Upper lobe of left lung (tissue), 4 donors: ENCODE results near the gene PIWIL4.

ENCODE experiments used
- CTCF ChIP-seq, 6 experiments: fragments of 450-650 bp in 4 of 6; fragments of 200-600 bp in 2 of 6; sonication (generic) in 2 of 6; IDR thresholded peaks; one replicate each; pipeline ENCODE4 v1.5.1; 2016 to 2019; ENCODE audit warnings: antibody characterized with exemption in 6 of 6
- POLR2A ChIP-seq, 4 donors: fragments of 450-650 bp; IDR thresholded peaks; one replicate each; pipeline ENCODE4 v1.5.1; 2016 to 2017; ENCODE audit warnings: antibody characterized with exemption in 4 of 4, mild to moderate bottlenecking in 2 of 4

DNA sequence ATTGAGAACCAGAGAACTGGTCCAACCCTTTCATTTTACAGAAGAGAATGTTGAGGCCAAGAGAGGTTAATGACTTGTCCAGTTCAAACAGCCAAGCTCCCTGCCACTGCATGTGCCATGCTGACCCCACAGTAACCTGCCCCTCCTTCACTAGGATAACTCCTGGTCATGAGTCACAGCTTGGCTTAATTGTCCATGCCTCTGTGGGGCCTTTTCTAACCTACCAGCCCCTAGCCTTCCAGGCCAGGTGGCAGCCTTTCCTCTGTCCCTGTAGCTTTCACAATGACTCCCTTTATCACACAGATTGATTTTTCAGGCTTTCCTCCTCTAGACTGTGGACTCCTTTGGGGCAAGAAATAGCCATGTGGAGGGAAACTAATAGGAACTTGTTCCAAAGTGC, 97.2 kb downstream of the PIWIL4 start:
- no peak for TF ChIP-seq POLR2A (IDR thresholded peaks at IDR 0.05)
- TF ChIP-seq CTCF (IDR thresholded peaks at IDR 0.05), result no peak
